Ramos (cell line): ENCODE data around the gene SEZ6L.

Source experiments
- in situ Hi-C: fragments of 300-500 bp; cut with MboI; formaldehyde crosslinking; loops from one replicate; pipeline ENCODE4 v1.14.3; 2022; ENCODE audit warnings: low sequenced_read_pairs; ENCODE audit not compliant: unreplicated experiment

SEZ6L gene

GRCh38 chr22:26364066-26365015 is 195.1 kb downstream of the SEZ6L start:
- in situ Hi-C loops: no loop called here

- in situ Hi-C loops: no loop called here
Observed at GRCh38 chr22:26367402-26368245, 198.4 kb downstream of the SEZ6L start.

- in situ Hi-C loops: no loop called here
Observed at GRCh38 chr22:26372890-26373289, 203.6 kb downstream of the SEZ6L start.

GRCh38 chr22:26374391-26375026 is 205.2 kb downstream of the SEZ6L start:
- in situ Hi-C loops: no loop called here

GRCh38 chr22:26377170-26377830 is 208.0 kb downstream of the SEZ6L start:
- in situ Hi-C loops: no loop called here

- in situ Hi-C loops: no loop called here
Observed at GRCh38 chr22:26380072-26380830, 211.0 kb downstream of the SEZ6L start.

GRCh38 chr22:26382782-26383181 is 213.5 kb downstream of the SEZ6L start:
- in situ Hi-C loops: no loop called here

- in situ Hi-C loops: no loop called here
Observed at GRCh38 chr22:26383968-26384556, 214.8 kb downstream of the SEZ6L start.

GRCh38 chr22:26385164-26385563 is 215.9 kb downstream of the SEZ6L start:
- in situ Hi-C loops: no loop called here

GRCh38 chr22:26389125-26389524 is 219.9 kb downstream of the SEZ6L start:
- in situ Hi-C loops: no loop called here

GRCh38 chr22:26391091-26391490 is 221.8 kb downstream of the SEZ6L start:
- in situ Hi-C loops: loop anchor here (10.0 kb wide), 1 partner anchor 74 kb away; no protein-coding TSS in a partner anchor

- in situ Hi-C loops: loop anchor here (10.0 kb wide), 1 partner anchor 73 kb away; no protein-coding TSS in a partner anchor
Observed at GRCh38 chr22:26391623-26392022, 222.4 kb downstream of the SEZ6L start.

- in situ Hi-C loops: loop anchor here (10.0 kb wide), 1 partner anchor 71 kb away; no protein-coding TSS in a partner anchor
Observed at GRCh38 chr22:26393929-26394328, 224.7 kb downstream of the SEZ6L start.

GRCh38 chr22:26394777-26395176 is 225.5 kb downstream of the SEZ6L start:
- in situ Hi-C loops: loop anchor here (10.0 kb wide), 1 partner anchor 70 kb away; no protein-coding TSS in a partner anchor

- in situ Hi-C loops: loop anchor here (10.0 kb wide), 1 partner anchor 69 kb away; no protein-coding TSS in a partner anchor
Observed at GRCh38 chr22:26395926-26396325, 226.7 kb downstream of the SEZ6L start.

- in situ Hi-C loops: loop anchor here (10.0 kb wide), 1 partner anchor 66 kb away; no protein-coding TSS in a partner anchor
Observed at GRCh38 chr22:26398741-26399153, 229.5 kb downstream of the SEZ6L start.

- in situ Hi-C loops: loop anchor here (10.0 kb wide), 1 partner anchor 66 kb away; no protein-coding TSS in a partner anchor
Observed at GRCh38 chr22:26399289-26399688, 230.0 kb downstream of the SEZ6L start.

- in situ Hi-C loops: no loop called here
Observed at GRCh38 chr22:26401726-26402125, 232.5 kb downstream of the SEZ6L start.
